ENCODE results near the gene BCL2. TPM values are rescaled to one million over a fixed set of nuclear protein-coding genes. Genes with fewer than 3 reads are reported as not detected.

BCL2 gene
- total and polyA plus RNA-seq, 2 experiments from 2014 or later, result 0.02 to 0.98 TPM

GRCh38 chr18:63267975-63268721 lies 51.4 kb downstream of the BCL2 start:
- Histone ChIP-seq H3K27me3 (no peaks in the 10 kb centered on the region), H3K36me3 (no peaks in the 10 kb centered on the region), H3K9me3 (ENCODE audit: low read depth) (no peaks in the 10 kb centered on the region), H3K4me3 (no peak overlapping the region), H3K27ac (no peak overlapping the region), H3K4me1 (ENCODE audit: low read depth) (no peaks in the 10 kb centered on the region)
- TF ChIP-seq CTCF (IDR thresholded peaks at IDR 0.05; ENCODE audit: low read depth, low read length), result no peak
- peak in 1 of 2 donors; percentile 18 for DNase-seq (ENCODE audit: low read depth in 1 of 2, low spot score in 1 of 2)

GRCh38 chr18:63266888-63267790 lies 52.4 kb downstream of the BCL2 start:
- H3K36me3 ChIP-seq, result no peaks in the 10 kb centered on the region
- H3K9me3 ChIP-seq (ENCODE audit: low read depth), result no peaks in the 10 kb centered on the region
- no peak for TF ChIP-seq CTCF (IDR thresholded peaks at IDR 0.05; ENCODE audit: low read depth, low read length)
- DNase-seq (ENCODE audit: low read depth in 1 of 2, low spot score in 1 of 2), result no peak
- no peak overlapping the region for H3K4me3 ChIP-seq
- H3K27me3 ChIP-seq, result no peaks in the 10 kb centered on the region
- H3K4me1 ChIP-seq (ENCODE audit: low read depth), result peaks cover 6% of the 10 kb centered on the region
- H3K27ac ChIP-seq, result no peak overlapping the region

GRCh38 chr18:63265326-63265725 lies 54.2 kb downstream of the BCL2 start:
- H3K9me3 ChIP-seq (ENCODE audit: low read depth), result no peaks in the 10 kb centered on the region
- H3K4me3 ChIP-seq, result no peak overlapping the region
- no peaks in the 10 kb centered on the region for H3K36me3 ChIP-seq
- H3K27me3 ChIP-seq, result no peaks in the 10 kb centered on the region
- DNase-seq (ENCODE audit: low read depth in 1 of 2, low spot score in 1 of 2), result no peak
- H3K27ac ChIP-seq, result no peak overlapping the region
- TF ChIP-seq CTCF (IDR thresholded peaks at IDR 0.05; ENCODE audit: low read depth, low read length), result no peak
- peaks cover 6% of the 10 kb centered on the region for H3K4me1 ChIP-seq (ENCODE audit: low read depth)

GRCh38 chr18:63264871-63265270 lies 54.7 kb downstream of the BCL2 start:
- peaks cover 6% of the 10 kb centered on the region for H3K4me1 ChIP-seq (ENCODE audit: low read depth)
- no peak overlapping the region for H3K4me3 ChIP-seq
- DNase-seq (ENCODE audit: low read depth in 1 of 2, low spot score in 1 of 2), result no peak
- no peaks in the 10 kb centered on the region for H3K36me3 ChIP-seq
- no peak overlapping the region for H3K27ac ChIP-seq
- H3K9me3 ChIP-seq (ENCODE audit: low read depth), result no peaks in the 10 kb centered on the region
- no peak for TF ChIP-seq CTCF (IDR thresholded peaks at IDR 0.05; ENCODE audit: low read depth, low read length)
- no peaks in the 10 kb centered on the region for H3K27me3 ChIP-seq

GRCh38 chr18:63263444-63263843 lies 56.1 kb downstream of the BCL2 start:
- no peak for DNase-seq (ENCODE audit: low read depth in 1 of 2, low spot score in 1 of 2)
- Histone ChIP-seq H3K9me3 (ENCODE audit: low read depth) (no peaks in the 10 kb centered on the region), H3K27me3 (no peaks in the 10 kb centered on the region), H3K4me1 (ENCODE audit: low read depth) (peaks cover 6% of the 10 kb centered on the region), H3K27ac (no peak overlapping the region), H3K36me3 (no peaks in the 10 kb centered on the region), H3K4me3 (no peak overlapping the region)
- TF ChIP-seq CTCF (IDR thresholded peaks at IDR 0.05; ENCODE audit: low read depth, low read length), result no peak

Data from cardiac muscle cell (in vitro differentiated cells and primary cell).